Mammary epithelial cell (primary cell): ENCODE results near the gene GALM.
"Not testable (repeated sequence)": the region's sequence is repeated elsewhere in the genome, so short reads cannot be mapped to it uniquely, and the experiment has no call there.

Experiments
- CTCF ChIP-seq, 2 donors: IDR thresholded peaks in 1 of 2; conservative IDR thresholded peaks in 1 of 2; 2 replicates each; pipeline ENCODE4 v1.5.1; 2011 to 2012; ENCODE audit warnings: inconsistent platforms in 2 of 2, low read length in 2 of 2, mild to moderate bottlenecking in 2 of 2, control low read depth in 1 of 2, low read depth in 1 of 2; ENCODE audit not compliant: insufficient read depth in 1 of 2; ENCODE audit errors: extremely low read depth in 1 of 2
- EZH2 ChIP-seq: IDR thresholded peaks from 2 replicates; pipeline ENCODE4 v1.6.1; 2012; ENCODE audit warnings: low read length, inconsistent platforms, borderline replicate concordance

- TF ChIP-seq CTCF (conservative IDR thresholded peaks at IDR 0.05 in 1 of 2, IDR thresholded peaks at IDR 0.05 in 1 of 2; ENCODE audit: extremely low read depth in 1 of 2, insufficient read depth in 1 of 2, low read depth in 1 of 2, low read length in 2 of 2); EZH2: not testable (repeated sequence)
Observed at GRCh38 chr2:38755891-38756290, 90.0 kb downstream of the GALM start.
